ENCODE results near the gene MXRA8. TPM values are rescaled to one million over a fixed set of nuclear protein-coding genes. Genes with fewer than 3 reads are reported as not detected.

The MXRA8 gene
- total RNA-seq, 1 experiment from 2014 or later: 9.6 TPM

GRCh38 chr1:1364266-1364665 lies 5.9 kb upstream of the MXRA8 start:
- Histone ChIP-seq H3K9ac (ENCODE audit: extremely low read depth, insufficient read length, low read length) (no peak overlapping the region), H3K56ac (ENCODE audit: insufficient read length, low read depth, low read length) (no peak overlapping the region), H3K79me2 (ENCODE audit: insufficient read depth, low read length) (no peaks in the 10 kb centered on the region), H4K20me1 (ENCODE audit: control insufficient read depth, insufficient read depth, insufficient read length) (no peaks in the 10 kb centered on the region), H3T11ph (ENCODE audit: low read length) (no peak overlapping the region), H2BK20ac (ENCODE audit: low read depth, low read length, poor library complexity, severe bottlenecking) (no peak overlapping the region), H2BK12ac (ENCODE audit: insufficient read length, low read depth, low read length) (no peak overlapping the region), H3K9me3 (ENCODE audit: control insufficient read depth, low read depth, low read length) (peaks cover 20% of the 10 kb centered on the region), H3K4ac (ENCODE audit: low read depth, low read length) (no peak overlapping the region), H3K4me1 (ENCODE audit: insufficient read depth, low read length) (peaks cover 2% of the 10 kb centered on the region; the same call in 1 of the 2 replicates), H3K23ac (ENCODE audit: insufficient read length, low read depth, low read length) (no peak overlapping the region), H3K18ac (ENCODE audit: insufficient read length, low read depth, low read length) (no peak overlapping the region), H4K91ac (ENCODE audit: insufficient read length, low read depth, low read length) (no peak overlapping the region), H2AFZ (ENCODE audit: low read length) (no peak overlapping the region), H2BK5ac (ENCODE audit: insufficient read length, low read length) (no peak overlapping the region), H4K8ac (replicated peaks; ENCODE audit: insufficient read length, low read depth, low read length) (no peak overlapping the region), H3K14ac (ENCODE audit: insufficient read depth, low read length) (no peak overlapping the region), H3K23me2 (ENCODE audit: insufficient read length, low read depth, low read length, poor library complexity, severe bottlenecking) (no peaks in the 10 kb centered on the region), H3K27ac (ENCODE audit: insufficient read length, low read depth, low read length) (no peak overlapping the region), H2BK120ac (ENCODE audit: low read depth, low read length, poor library complexity, severe bottlenecking) (no peak overlapping the region), H3K4me2 (ENCODE audit: insufficient read depth, insufficient read length, low read length) (no peak overlapping the region), H3K79me1 (ENCODE audit: insufficient read depth, low read depth, low read length, poor library complexity, severe bottlenecking) (no peaks in the 10 kb centered on the region), H3K27me3 (ENCODE audit: insufficient read depth, low read length) (no peaks in the 10 kb centered on the region), H2BK15ac (ENCODE audit: low read depth, low read length) (no peak overlapping the region), H4K5ac (ENCODE audit: insufficient read length, low read depth, low read length) (no peak overlapping the region), H2AK5ac (ENCODE audit: insufficient read length, low read length) (no peak overlapping the region)
- no peak for TF ChIP-seq CTCF (conservative IDR thresholded peaks at IDR 0.05)
- Mint-ChIP-seq H3K36me3 (ENCODE audit: insufficient read depth in 1 of 3, low read depth in 3 of 3) (no peaks in the 10 kb centered on the region), H3K4me1 (peaks cover 12 to 21% of the 10 kb centered on the region in 2 experiments), H3K27ac (no peak overlapping the region; a peak in 1 of 7 replicates), H3K9me3 (no peaks in the 10 kb centered on the region; a peak in 2 of 5 replicates), H3K4me3 (no peak overlapping the region), H3K27me3 (ENCODE audit: low read depth) (peaks cover 34% of the 10 kb centered on the region)
- DNase-seq: peak; percentile 37
- WGBS (ENCODE audit: extremely low coverage, insufficient read length, low lambda C conversion rate): no CpG with 5 or more reads among the region's 14 CpGs

Data from H9 (cell line).